ENCODE results near the gene FASTK. TPM values are rescaled to one million over a fixed set of nuclear protein-coding genes. Genes with fewer than 3 reads are reported as not detected.

The FASTK gene
- total RNA-seq, 1 donor from 2014 or later: 69.6 TPM

DNA sequence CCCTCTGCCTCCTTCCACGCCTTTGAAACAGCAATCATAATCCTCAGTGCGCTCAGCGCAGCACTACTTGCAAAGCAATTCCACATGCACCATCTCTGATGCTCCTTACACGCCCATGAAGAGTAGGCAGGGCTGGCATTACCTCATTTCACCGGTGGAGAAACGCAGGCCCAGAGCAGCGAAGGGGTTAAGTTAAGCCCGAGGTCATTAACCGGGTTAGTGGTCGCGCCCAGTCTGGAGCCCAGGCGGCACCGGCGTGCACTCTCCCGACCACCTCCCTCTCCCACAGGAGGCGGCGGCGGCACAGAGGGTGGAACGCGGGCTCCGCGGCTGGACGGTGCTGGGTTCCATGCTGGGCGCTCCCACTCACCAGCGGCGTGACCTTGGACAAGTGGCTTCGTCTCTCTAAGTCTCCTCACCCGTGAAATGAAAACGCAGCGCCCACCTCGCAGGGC, 515 bp downstream of the FASTK start:
- peak; percentile 52 for DNase-seq

DNA sequence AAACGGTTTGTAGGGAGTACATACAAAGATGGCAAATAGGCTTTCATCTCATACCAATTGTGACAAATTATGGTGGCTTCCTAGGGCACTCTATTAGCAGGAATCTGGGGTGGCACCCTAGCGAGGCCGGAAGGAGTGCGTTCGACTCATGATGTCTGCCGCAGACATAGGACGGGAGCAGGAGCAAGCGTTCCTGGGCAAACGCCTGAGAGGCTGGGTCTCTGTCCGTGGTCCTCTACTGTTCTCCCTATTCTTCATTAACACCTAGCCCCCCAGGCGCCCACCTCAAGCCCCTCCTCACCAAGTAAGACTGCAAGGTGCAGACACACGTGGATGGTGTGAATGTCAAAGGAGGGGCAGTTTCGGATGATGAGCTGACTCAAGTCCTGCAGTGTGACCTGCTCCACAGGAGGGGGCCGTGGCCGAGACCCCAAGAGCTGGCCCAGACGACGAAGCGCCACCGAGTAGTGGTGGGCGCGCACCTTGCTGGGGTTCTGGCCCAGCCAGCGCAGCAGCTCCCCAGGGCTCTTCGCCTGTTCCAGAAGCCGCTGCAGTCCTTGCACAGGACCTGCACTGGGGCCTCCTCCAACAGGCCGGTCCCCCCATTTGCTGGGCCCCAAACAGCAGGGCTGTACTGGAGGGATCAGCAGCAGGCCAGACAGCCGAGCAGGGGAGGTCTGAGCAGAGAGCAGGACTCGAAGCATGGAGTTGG, 1.3 kb downstream of the FASTK start:
- DNase-seq: no peak

DNA sequence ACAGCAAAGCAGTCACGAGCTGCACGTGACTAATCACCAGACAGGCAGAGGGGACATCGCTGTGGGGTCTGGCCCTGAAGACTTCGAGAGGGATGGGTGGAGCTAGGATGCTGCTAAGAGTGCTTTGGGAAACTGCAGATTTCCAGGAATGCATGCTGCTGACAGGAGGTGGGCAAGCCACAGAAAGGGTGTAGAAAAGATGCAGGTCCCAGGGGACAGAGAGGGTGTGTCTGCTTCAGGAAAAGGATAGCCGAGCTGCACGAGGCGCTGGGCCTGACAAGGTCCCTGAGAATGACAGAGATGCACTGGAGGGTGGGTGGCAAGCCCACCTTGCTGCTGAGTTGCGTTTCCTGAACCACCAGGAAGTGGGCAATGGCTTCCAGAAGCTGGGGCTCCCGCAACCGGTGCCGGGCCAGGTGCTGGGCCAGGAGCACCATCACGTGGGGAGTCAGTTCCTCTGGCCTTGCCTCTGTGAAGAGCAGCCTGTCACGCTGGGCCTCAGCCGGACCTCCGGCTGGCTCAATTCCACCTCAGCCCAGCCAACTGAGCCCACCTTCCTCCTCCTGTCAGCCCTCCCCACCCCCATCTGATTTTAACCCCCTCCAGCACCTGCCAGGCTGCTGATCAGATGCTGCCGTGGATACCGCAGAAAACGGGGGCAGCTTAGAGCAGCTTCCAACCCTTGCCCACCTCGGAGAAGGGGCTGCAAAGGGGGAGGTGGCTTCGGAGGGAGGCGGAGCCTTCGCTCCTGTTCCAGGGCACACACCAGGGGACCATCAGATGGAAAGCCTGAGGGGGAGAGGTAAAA, 2.2 kb downstream of the FASTK start:
- no peak for DNase-seq

DNA sequence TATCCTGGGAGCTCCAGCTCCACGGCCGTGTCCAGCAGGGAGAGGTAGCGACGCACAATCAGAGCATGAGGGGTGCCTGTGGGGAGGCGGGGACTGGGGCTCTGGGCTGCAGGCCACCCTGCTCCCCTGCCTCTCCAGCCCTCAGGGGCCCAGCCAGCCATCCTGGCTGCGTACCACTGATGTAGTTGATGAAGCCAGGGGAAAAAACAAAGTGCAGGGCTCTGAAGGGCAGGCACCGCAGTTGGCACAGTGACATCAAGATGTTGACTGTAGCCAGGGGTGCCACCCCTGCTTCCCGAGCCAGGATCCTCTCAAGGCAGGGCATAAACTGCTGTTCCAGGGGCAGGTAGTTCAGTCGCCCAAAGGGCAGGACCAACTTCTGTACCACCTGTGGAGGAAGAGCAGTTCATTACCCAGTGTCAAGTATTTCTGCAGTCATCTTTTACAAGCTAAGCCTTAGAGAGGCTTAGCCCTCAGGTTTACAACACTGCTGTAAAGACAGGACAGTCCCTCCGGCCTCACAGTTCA, 2.8 kb downstream of the FASTK start:
- no peak for DNase-seq

DNA sequence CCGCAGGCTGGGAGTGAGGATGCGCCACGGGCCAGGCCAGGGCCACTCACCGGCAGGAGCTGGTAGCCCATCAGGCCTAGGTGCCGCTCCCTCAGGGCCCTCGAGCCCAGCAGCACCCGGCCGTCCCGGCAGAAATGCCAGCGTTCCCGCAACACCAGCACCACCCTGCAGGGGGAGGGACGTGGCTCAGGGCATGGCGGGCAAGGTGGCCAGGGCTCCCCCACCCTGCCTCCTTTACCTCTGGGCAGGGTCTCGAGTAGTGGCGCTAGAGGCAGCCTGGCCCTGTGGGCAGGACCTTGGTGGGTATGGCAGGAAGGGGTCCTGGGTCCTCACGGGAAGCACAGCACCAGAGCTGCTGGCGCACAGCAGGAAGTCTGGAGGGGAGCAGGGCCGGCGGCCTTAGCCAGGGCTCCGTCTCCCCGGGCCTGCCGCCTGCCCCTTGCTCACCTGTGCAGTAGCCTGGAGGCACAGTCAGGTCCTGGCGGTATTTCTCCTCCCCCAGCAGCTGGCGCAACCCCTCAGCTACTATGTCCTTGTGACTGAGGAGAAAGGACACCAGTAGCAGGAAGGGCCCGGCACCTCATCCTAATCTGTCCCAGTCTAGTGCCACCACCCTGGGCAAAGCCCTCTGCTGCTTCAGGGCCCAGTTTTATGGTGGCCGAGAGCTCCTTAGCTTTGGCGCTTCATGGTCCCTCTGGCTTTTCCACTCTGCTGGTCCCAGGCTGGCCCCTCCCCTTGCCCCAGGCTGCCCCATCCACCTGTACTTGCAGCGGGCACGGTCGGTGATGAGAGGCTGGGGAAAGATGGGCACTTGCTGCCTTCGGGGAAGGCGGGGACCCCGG, 3.5 kb downstream of the FASTK start:
- DNase-seq: peak; percentile 54

DNA sequence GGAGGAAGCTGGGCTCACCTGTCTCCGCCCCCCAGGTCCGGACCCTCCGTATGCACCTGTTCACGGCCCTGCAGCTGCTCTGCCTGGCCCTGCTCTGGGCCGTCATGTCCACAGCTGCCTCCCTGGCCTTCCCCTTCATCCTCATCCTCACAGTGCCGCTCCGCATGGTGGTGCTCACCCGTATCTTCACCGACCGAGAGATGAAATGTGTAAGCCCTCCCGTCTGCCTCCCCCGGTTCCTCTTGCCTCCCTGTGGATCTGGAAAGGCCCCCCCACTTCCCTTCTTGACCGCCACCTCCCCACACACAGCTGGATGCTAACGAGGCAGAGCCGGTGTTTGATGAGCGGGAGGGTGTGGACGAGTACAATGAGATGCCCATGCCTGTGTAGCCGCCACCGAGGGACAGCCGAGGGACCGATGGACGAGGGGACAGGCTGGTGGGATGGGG, 4.6 kb downstream of the FASTK start:
- no peak for DNase-seq

DNA sequence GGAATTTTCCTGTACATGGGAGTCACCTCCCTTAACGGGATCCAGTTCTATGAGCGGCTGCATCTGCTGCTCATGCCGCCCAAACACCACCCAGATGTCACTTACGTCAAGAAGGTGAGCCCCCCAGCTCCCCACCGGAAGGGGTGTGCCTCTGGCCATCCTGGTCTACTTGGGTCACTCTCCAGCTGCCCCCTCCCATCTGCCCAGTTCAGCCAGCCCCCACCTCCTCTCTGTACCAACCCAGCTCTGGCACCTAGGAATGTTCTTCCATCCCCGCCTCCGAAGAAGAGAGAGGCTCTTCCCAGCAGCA, 5.0 kb downstream of the FASTK start:
- DNase-seq: no peak

DNA sequence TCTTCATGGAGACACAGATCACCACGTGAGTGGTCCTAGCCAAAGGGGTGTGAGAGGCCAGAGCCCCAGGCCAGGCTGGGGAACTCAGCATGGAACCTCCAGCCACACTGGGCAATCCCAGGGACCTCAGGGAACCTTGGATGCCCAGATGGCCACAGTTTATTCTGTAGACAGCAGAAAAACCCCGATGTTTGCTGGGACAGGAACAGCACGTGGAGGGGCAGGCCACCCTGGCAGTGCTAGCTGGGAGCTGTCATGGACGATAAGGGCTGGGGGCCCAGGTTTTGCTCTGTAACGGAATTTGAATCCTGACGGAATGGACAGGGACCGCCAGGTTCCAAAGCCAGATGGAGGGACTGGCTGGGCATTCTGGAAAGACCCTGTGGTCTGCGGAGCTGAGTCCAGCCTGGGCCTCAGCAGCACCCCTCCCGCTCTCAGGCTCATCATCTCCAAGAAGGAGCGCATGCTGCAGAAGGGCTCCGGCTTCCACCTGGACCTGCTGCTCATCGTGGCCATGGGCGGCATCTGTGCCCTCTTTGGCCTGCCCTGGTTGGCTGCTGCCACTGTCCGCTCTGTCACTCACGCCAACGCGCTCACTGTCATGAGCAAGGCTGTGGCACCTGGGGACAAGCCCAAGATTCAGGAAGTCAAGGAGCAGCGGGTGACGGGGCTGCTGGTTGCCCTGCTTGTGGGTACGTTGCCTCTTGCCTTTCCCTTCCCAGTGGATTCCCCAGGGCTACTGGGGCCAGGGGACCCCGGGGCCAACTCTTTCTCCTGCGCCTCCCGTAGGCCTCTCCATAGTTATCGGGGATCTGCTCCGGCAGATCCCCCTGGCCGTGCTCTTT, 5.6 kb downstream of the FASTK start:
- no peak for DNase-seq

DNA sequence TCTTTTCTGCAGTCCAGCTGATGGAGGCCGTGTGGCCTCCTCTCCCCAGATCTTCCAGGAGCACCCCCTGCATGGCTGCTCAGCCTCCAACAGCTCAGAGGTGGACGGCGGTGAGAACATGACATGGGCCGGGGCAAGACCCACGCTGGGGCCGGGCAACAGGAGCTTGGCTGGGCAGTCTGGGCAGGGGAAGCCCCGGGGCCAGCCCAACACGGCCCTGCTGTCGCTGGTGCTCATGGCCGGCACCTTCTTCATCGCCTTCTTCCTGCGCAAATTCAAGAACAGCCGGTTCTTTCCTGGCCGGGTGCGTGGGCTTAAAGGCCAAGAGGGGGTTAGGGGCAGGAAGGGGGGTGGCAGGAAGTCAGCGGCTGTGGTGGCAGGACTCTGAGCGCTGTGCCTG, 6.6 kb downstream of the FASTK start:
- no peak for DNase-seq

DNA sequence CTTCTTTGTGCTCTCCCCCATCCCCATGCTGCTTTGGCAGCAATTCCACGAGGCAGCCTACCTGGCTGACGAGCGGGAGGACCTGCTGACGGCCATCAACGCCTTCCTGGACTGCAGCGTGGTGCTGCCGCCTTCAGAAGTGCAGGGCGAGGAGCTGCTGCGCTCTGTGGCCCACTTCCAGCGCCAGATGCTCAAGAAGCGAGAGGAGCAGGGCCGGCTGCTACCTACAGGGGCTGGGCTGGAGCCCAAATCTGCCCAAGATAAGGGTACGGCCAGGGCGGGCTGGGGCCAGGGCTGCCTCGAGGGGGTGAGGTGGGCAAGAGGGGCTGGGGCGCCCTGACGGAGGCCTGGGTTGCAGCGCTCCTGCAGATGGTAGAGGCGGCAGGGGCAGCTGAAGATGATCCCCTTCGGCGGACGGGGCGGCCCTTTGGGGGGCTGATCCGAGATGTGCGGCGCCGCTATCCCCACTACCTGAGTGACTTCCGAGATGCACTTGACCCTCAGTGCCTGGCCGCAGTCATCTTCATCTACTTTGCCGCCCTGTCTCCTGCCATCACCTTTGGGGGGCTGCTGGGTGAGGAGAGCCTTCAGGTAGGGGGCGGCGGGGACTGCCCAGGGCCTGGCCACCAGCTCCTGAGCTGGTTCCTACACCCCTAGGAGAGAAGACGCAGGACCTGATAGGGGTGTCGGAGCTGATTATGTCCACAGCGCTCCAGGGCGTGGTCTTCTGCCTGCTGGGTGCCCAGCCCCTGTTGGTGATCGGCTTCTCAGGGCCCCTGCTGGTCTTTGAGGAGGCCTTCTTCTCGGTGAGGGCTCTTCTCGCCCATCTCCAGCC, 9.4 kb downstream of the FASTK start:
- DNase-seq: no peak

DNA sequence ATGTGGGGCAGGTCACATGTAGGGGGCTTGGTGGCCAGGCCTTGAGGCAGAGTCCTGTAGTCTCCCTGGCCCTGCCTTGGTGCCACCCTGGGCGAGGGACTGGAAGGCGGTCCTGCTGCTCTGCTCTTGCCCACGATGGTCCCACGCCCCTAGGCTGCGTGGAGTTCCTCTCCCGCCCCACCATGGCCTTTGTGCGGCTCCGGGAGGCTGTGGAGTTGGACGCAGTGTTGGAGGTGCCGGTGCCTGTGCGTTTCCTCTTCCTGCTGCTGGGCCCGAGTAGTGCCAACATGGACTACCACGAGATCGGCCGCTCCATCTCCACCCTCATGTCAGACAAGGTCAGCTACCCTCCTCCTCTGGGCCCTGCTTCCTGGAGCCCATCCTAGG, 10.0 kb downstream of the FASTK start:
- DNase-seq: no peak

DNA sequence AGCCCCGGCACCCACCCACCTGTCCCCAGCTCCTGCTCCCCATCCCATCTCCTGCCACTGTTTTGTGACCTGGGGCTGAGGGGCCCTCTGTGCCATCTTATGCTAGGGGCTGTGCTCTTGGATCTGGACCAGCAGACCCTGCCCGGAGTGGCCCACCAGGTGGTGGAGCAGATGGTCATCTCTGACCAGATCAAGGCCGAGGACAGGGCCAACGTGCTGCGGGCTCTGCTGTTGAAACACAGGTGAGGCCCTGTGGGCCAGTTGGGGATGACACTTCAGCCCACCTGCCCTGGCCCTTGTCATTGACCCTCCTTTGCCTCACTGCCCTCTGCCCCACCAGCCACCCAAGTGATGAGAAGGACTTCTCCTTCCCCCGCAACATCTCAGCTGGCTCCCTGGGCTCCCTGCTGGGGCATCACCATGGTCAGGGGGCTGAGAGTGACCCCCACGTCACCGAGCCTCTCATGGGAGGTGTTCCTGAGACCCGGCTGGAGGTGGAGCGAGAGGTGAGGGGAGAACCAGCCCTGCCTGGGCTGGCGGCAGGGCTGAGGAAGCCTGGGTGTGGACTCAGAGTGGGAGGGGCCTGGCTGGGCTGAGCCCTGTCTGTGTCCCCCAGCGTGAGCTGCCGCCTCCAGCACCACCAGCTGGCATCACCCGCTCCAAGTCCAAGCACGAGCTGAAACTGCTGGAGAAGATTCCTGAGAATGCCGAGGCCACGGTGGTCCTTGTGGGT, 10.6 kb downstream of the FASTK start:
- no peak for DNase-seq

DNA sequence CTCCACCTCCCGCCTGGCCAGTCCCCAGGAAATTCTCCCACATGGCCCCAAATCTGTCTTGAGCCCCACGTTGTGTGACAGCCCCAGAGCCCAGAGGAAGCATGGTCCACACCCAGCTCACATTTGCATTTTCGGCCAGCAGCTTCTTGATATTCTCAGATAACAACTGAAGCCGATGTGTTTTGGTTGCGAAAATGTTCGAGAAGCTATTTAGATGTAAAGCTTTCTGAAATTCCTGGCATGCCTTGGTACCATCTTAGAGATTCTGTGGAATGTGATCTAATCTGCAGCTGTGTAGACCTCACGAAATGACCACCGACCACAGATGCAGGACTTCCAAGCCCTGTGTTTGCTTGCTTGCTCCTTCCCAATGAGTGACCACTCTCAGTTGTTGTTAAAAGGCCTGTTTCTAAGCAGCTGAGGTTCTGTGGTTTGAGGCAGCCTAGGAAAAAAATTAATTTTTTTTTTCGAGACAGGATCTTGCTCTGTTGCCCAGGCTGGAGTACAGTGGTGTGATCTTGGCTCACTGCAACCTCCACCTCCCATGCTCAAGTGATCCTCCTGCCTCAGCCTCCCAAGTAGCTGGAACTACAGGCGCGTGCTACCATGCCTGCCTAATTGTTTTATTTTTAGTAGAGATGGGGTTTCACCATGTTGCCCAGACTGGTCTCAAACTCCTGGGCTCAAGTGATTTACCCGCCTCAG, 12.4 kb downstream of the FASTK start:
- no peak for DNase-seq

DNA sequence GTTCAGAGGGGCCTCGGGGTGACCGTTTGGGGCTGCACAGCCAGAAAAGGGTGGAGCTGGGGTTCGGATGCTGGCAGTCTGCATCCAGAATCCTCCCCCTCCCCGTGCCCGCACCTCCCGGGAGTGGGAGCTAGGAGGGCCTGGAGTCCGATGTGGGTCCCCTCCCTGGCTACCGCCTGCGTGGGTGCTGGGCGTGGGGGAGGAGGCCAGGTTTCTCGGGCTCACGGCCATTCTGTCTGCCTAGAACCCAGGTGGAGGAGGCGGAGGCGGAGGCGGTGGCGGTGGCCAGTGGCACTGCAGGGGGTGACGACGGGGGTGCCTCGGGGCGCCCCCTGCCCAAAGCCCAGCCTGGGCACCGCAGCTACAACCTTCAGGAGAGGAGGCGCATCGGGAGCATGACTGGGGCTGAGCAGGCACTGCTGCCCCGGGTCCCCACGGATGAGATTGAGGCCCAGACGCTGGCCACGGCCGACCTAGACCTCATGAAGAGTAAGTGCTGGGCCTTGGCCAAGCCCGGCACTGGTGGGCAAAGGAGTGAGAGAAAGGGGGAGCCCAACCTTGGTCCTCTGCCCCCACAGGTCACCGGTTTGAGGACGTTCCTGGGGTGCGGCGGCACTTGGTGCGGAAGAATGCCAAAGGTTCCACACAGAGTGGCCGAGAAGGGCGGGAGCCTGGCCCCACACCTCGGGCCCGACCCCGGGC, 14.2 kb downstream of the FASTK start:
- no peak for DNase-seq

DNA sequence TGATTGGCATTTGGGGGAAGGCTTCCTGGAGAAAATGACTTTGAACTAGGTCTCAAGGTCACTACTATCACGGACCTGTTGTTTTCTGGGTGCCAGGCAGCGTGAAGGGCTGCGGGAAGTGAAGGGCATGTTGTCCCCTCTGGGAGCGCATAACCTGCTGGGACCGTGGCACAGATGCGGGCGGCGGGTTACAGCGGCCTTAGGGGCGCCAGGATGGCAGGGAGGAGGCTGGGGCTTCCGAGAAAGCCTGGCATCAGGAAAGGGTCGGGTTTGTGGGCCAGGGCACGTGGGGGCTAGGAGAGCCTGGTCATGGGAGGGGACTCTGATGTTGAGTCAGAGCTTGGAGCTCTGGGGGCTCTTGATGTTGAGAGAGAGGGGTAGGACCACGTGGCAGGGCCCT, 15.1 kb downstream of the FASTK start:
- no peak for DNase-seq

DNA sequence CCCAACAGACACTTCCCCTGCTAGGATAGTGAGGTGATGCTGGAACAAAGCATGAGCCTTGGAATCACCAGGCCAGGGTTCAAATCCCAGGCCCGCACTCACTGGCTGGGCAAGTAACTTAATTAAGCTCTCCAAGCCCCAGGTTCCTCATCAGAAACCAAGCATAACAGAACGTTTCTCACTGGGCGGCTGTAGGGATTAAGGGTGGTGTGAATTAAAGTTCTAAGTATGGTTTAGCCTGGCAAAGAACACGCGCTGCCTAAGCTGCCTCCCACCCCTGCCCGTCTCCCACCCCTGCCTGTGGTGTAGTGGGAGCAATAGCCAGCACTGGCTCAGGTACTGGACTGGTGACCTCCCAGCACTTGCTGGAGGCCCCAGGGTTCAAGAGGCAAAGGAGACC, 15.6 kb downstream of the FASTK start:
- no peak for DNase-seq

DNA sequence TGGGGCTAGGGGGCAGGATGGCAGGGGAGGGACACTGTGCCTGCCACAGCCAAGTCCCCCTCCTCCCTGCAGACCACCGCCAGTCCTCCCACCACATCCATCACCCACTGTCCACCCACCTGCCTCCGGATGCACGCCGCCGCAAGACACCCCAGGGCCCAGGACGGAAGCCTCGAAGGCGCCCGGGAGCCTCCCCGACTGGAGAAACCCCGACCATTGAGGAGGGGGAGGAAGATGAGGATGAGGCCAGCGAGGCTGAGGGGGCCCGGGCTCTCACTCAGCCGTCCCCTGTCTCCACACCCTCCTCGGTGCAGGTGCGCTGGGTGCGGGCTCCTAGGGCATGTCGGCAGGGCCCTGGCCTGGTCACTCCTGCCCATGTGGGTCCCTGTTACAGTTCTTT, 16.2 kb downstream of the FASTK start:
- DNase-seq: no peak

DNA sequence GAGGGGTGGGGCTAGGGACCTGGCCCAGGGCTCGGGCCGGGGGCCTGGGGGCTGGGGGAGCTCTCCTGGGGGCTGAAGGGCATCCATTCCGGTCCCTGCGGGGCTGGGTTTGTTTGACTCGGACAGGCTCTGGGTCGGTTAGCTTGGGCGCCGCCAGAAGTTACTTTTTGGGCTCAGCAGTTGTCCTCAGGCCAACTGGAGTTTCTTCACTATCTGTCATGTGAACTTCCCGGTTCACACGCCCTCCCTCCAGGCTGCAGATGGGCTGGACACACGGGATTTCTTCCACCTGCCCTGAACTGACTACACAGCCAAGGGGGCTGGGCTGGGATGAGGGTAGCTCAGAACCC, 17.4 kb downstream of the FASTK start:
- no peak for DNase-seq
